ENCODE data around the gene ZNF260. TPM values are rescaled to one million over a fixed set of nuclear protein-coding genes. Genes with fewer than 3 reads are reported as not detected.
"Not testable (repeated sequence)": the region's sequence is repeated elsewhere in the genome, so short reads cannot be mapped to it uniquely, and the experiment has no call there.

The ZNF260 gene
- total RNA-seq, 1 donor from 2014 or later, result 8.0 TPM

GRCh38 chr19:36526581-36526980 is 1.5 kb downstream of the ZNF260 start:
- DNase-seq, result no peak
- no peak overlapping the region for H3K27ac Mint-ChIP-seq
- peaks cover 17% of the 10 kb centered on the region for H3K4me1 Mint-ChIP-seq
- intact Hi-C loops (cut with micrococcal nuclease), result loop anchor here (5.0 kb wide), 1 partner anchor 686 kb away; the partner anchor contains the start of gene ZNF585B
- peaks cover 35% of the 10 kb centered on the region for H3K9me3 Mint-ChIP-seq
- H3K27me3 Mint-ChIP-seq, result no peaks in the 10 kb centered on the region
- H3K4me3 Mint-ChIP-seq, result peak overlapping the region; percentile 68
- peaks cover 57% of the 10 kb centered on the region for H3K36me3 Mint-ChIP-seq (ENCODE audit: low read depth)

GRCh38 chr19:36524617-36525016 is 3.5 kb downstream of the ZNF260 start:
- H3K27ac Mint-ChIP-seq, result no peak overlapping the region
- peaks cover 28% of the 10 kb centered on the region for H3K9me3 Mint-ChIP-seq
- no peak for DNase-seq
- peaks cover 17% of the 10 kb centered on the region for H3K4me1 Mint-ChIP-seq
- no peaks in the 10 kb centered on the region for H3K27me3 Mint-ChIP-seq
- intact Hi-C loops (cut with micrococcal nuclease), result loop anchor here (2.0 to 5.0 kb wide), 2 partner anchors 142 to 688 kb away; partner anchors contain the start of genes ZNF461 and ZNF585B
- no peak overlapping the region for H3K4me3 Mint-ChIP-seq
- peaks cover 68% of the 10 kb centered on the region for H3K36me3 Mint-ChIP-seq (ENCODE audit: low read depth)

- intact Hi-C loops (cut with micrococcal nuclease), result no loop called here
- Mint-ChIP-seq H3K27ac (no peak overlapping the region), H3K4me3 (no peak overlapping the region), H3K27me3 (no peaks in the 10 kb centered on the region), H3K4me1 (no peaks in the 10 kb centered on the region), H3K9me3 (peaks cover 32% of the 10 kb centered on the region), H3K36me3 (ENCODE audit: low read depth) (peaks cover 60% of the 10 kb centered on the region)
- no peak for DNase-seq
These were observed 14.0 kb downstream of the ZNF260 start for GRCh38 chr19:36514012-36514612.

GRCh38 chr19:36508325-36508724 is 19.7 kb downstream of the ZNF260 start:
- intact Hi-C loops (cut with micrococcal nuclease), result no loop called here
- Mint-ChIP-seq H3K27ac (no peak overlapping the region), H3K4me3 (no peak overlapping the region), H3K27me3 (no peaks in the 10 kb centered on the region), H3K4me1 (no peaks in the 10 kb centered on the region), H3K36me3 (ENCODE audit: low read depth) (peaks cover 8% of the 10 kb centered on the region), H3K9me3 (peaks cover 9% of the 10 kb centered on the region)
- no peak for DNase-seq

- DNase-seq, result no peak
- Mint-ChIP-seq H3K27me3 (no peaks in the 10 kb centered on the region), H3K9me3 (peaks cover 18% of the 10 kb centered on the region), H3K36me3 (ENCODE audit: low read depth) (peaks cover 3% of the 10 kb centered on the region), H3K27ac (no peak overlapping the region), H3K4me3 (no peak overlapping the region), H3K4me1 (no peaks in the 10 kb centered on the region)
- intact Hi-C loops (cut with micrococcal nuclease), result no loop called here
These were observed 26.1 kb downstream of the ZNF260 start for GRCh38 chr19:36501973-36502372.

- Mint-ChIP-seq H3K9me3 (peaks cover 7% of the 10 kb centered on the region), H3K27me3 (no peaks in the 10 kb centered on the region), H3K4me3 (no peak overlapping the region), H3K36me3 (ENCODE audit: low read depth) (no peaks in the 10 kb centered on the region), H3K4me1 (no peaks in the 10 kb centered on the region), H3K27ac (no peak overlapping the region)
- intact Hi-C loops (cut with micrococcal nuclease), result no loop called here
- no peak for DNase-seq
These were observed 31.1 kb downstream of the ZNF260 start for GRCh38 chr19:36497001-36497400.

GRCh38 chr19:36492689-36493453 is 35.2 kb downstream of the ZNF260 start:
- peaks cover 17% of the 10 kb centered on the region for H3K4me1 Mint-ChIP-seq
- H3K4me3 Mint-ChIP-seq; H3K27ac Mint-ChIP-seq; H3K9me3 Mint-ChIP-seq; intact Hi-C loops (cut with micrococcal nuclease); H3K36me3 Mint-ChIP-seq (ENCODE audit: low read depth); H3K27me3 Mint-ChIP-seq: not testable (repeated sequence)
- peak; percentile 72 for DNase-seq

- H3K27ac Mint-ChIP-seq; H3K27me3 Mint-ChIP-seq; intact Hi-C loops (cut with micrococcal nuclease); H3K9me3 Mint-ChIP-seq; DNase-seq: not testable (repeated sequence)
- peak overlapping the region; percentile 99 for H3K4me3 Mint-ChIP-seq
- peaks cover 17% of the 10 kb centered on the region for H3K36me3 Mint-ChIP-seq (ENCODE audit: low read depth)
- H3K4me1 Mint-ChIP-seq, result peaks cover 23% of the 10 kb centered on the region
These were observed 37.2 kb downstream of the ZNF260 start for GRCh38 chr19:36490846-36491245.

GRCh38 chr19:36489920-36490415 is 38.1 kb downstream of the ZNF260 start:
- H3K27me3 Mint-ChIP-seq, result no peaks in the 10 kb centered on the region
- H3K36me3 Mint-ChIP-seq (ENCODE audit: low read depth), result peaks cover 18% of the 10 kb centered on the region
- H3K4me1 Mint-ChIP-seq, result peaks cover 23% of the 10 kb centered on the region
- H3K4me3 Mint-ChIP-seq, result peak overlapping the region; percentile 99
- peaks cover 8% of the 10 kb centered on the region for H3K9me3 Mint-ChIP-seq
- DNase-seq, result peak; percentile 92
- intact Hi-C loops (cut with micrococcal nuclease), result loop anchor here (1.0 to 5.0 kb wide), 12 partner anchors 38 to 977 kb away; partner anchors contain the start of genes ZFP14, ZFP82, ZNF260 and ZNF382
- H3K27ac Mint-ChIP-seq, result peak overlapping the region; percentile 99

GRCh38 chr19:36489118-36489919 is 38.8 kb downstream of the ZNF260 start, which contains the start of gene ZNF566:
Gene ZNF566 (minus strand): TSS chr19:36489561. CDS start chr19:36476557, 13,004 bp downstream.
- H3K4me3 Mint-ChIP-seq, result peak within 1 kb of the TSS; percentile 99
- peaks cover 19% of the 10 kb centered on the region for H3K36me3 Mint-ChIP-seq (ENCODE audit: low read depth)
- H3K27ac Mint-ChIP-seq, result peak within 1 kb of the TSS; percentile 99
- H3K4me1 Mint-ChIP-seq, result peaks cover 23% of the 10 kb centered on the region
- peak; percentile 97 for DNase-seq
- peaks cover 8% of the 10 kb centered on the region for H3K9me3 Mint-ChIP-seq
- intact Hi-C loops (cut with micrococcal nuclease), result loop anchor here (1.0 to 5.0 kb wide), 12 partner anchors 39 to 978 kb away; partner anchors contain the start of genes ZFP14, ZFP82, ZNF260 and ZNF382
- no peaks in the 10 kb centered on the region for H3K27me3 Mint-ChIP-seq

- Mint-ChIP-seq H3K27me3 (no peaks in the 10 kb centered on the region), H3K4me3 (peak overlapping the region; percentile 99), H3K4me1 (peaks cover 23% of the 10 kb centered on the region), H3K36me3 (ENCODE audit: low read depth) (peaks cover 22% of the 10 kb centered on the region), H3K27ac (peak overlapping the region; percentile 99), H3K9me3 (peaks cover 8% of the 10 kb centered on the region)
- no peak for DNase-seq
- intact Hi-C loops (cut with micrococcal nuclease), result loop anchor here (1.0 to 5.0 kb wide), 12 partner anchors 40 to 979 kb away; partner anchors contain the start of genes ZFP14, ZFP82, ZNF260 and ZNF382
These were observed 39.3 kb downstream of the ZNF260 start for GRCh38 chr19:36488846-36489117.

GRCh38 chr19:36488118-36488845 is 39.8 kb downstream of the ZNF260 start:
- Mint-ChIP-seq H3K27ac (peak overlapping the region; percentile 99), H3K9me3 (peaks cover 12% of the 10 kb centered on the region), H3K36me3 (ENCODE audit: low read depth) (peaks cover 24% of the 10 kb centered on the region), H3K4me1 (peaks cover 23% of the 10 kb centered on the region), H3K27me3 (no peaks in the 10 kb centered on the region), H3K4me3 (peak overlapping the region; percentile 99)
- DNase-seq, result no peak
- intact Hi-C loops (cut with micrococcal nuclease), result loop anchor here (5.0 kb wide), 3 partner anchors 361 to 979 kb away; partner anchors contain the start of genes ZNF383, ZNF569 and ZNF570

- Mint-ChIP-seq H3K4me3 (no peak overlapping the region), H3K27me3 (no peaks in the 10 kb centered on the region), H3K4me1 (peaks cover 14% of the 10 kb centered on the region), H3K36me3 (ENCODE audit: low read depth) (peaks cover 39% of the 10 kb centered on the region), H3K9me3 (peaks cover 18% of the 10 kb centered on the region), H3K27ac (no peak overlapping the region)
- intact Hi-C loops (cut with micrococcal nuclease), result no loop called here
- DNase-seq, result no peak
These were observed 44.4 kb downstream of the ZNF260 start for GRCh38 chr19:36483653-36484052.
